HG03469 (cell line): ENCODE data around the gene PTPRG.
"Not testable (repeated sequence)": the region's sequence is repeated elsewhere in the genome, so short reads cannot be mapped to it uniquely, and the experiment has no call there.

Experiments
- ATAC-seq: cut with Tn5 transposase; IDR thresholded peaks from one replicate; pipeline ENCODE4 v1.9.1; 2021; ENCODE audit warnings: mild to moderate bottlenecking, moderate library complexity, moderate number of reproducible peaks; ENCODE audit not compliant: unreplicated experiment

The PTPRG gene

DNA sequence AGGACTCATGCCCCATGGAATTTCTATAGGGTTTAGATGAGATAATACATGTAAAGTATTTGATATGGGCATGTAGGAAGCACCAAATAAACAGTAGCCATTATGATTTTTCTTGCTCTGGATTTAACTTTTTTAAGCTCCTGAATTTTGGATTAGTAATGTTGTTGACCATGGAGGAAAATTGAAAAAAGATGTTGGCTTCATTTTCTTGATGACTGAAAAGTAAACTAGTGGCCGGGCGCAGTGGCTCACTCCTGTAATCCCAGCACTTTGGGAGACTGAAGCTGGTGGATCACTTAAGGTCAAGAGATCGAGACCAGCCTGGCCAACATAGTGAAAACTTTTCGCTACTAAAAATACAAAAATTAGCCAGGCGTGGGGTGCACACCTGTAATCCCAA is 120.3 kb downstream of the PTPRG start:
- no peak for ATAC-seq

GRCh38 chr3:61682671-61683548 is 121.5 kb downstream of the PTPRG start:
- ATAC-seq = no peak

- ATAC-seq = no peak
Observed at GRCh38 chr3:61683549-61684236, 122.3 kb downstream of the PTPRG start.

DNA sequence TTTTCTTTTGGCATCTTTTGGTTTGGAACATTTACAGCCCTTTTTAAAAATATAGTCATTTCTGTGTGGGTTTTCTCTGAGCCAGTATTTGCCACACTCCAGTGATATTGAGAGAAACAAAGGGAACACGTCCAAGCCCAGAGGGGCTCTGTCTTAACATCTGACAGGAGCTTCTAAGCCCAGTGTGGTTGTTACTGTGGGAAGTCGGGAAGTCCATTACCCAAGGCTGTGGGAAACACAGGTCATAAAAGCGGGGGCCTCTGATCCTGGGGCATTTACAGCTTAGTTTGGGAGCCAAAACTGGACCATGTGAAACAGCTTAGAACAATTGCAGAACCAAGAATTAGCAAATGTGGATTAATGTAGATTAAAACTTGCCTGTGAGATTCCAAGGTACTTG is 123.0 kb downstream of the PTPRG start:
- ATAC-seq = no peak

DNA sequence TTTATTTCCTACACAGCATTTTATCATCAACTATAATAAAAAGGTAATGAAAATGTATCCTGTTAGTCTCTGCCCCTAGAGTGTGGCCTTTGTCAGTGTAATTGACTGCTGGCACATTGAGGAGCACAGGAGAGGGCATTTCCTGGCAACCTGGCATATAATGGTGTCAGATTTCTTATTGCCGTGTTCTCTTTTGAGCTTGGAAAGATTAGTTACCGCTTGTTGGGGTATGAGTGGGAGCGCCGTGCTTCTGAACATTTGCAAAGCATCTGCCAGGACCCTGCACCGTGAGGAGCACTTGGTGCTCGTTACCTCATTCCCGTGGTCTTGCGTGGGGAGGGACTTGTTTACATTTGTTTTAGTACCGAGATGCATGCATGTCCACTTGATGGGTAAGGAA is 124.4 kb downstream of the PTPRG start:
- no peak for ATAC-seq

DNA sequence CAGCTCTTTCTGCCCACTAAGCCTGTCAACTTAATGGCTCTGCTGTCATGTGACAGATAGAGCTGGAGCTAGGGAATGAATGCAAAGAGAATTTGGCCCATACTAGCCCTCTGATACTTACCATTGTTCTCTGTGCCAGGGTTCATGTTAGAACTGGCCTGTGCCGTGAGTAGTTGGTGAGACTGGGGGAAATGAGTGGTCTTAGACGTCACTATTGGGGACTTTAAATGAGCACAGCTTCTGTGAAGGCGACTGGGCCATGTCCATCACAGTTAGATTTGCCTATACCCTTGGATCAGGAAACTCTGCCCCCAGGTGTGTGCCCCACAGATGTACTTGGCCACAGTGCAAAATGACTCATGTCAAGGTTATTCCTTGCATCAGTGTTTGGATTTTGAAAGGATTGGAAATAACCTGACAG is 124.9 kb downstream of the PTPRG start:
- ATAC-seq = no peak

- no peak for ATAC-seq
Observed at GRCh38 chr3:61687206-61687605, 125.8 kb downstream of the PTPRG start.

DNA sequence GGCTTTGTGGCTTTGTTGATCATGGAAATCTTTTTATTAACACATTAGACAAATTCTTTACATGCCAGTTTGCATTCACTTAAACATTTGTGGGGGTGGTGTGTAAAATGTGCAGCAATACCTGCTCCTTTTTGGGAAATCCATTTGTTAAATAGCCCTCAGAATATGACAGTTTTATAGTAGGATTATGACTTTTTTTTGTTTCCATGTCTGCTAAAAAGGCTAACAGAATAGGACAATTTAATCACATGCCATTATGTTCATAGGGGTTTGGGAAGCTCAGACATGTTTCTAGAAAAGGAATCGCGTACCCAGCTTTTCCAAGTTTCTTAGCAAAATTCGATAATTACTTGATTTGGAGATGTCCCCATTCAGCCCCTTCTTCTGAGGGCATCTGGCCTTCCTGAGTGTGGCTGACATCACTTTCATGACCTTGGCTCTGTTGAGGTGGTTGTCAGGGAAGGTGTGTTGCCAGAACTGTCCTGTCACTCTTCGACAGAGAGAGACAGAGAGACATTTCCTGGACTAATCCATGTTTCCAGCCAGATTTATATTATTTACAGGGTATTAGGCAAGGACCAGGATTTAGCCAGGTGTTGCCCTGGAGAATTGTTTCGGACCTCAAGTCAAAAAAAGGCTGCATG is 126.4 kb downstream of the PTPRG start:
- ATAC-seq = no peak

- no peak for ATAC-seq
Observed at GRCh38 chr3:61688307-61688984, 127.1 kb downstream of the PTPRG start.

GRCh38 chr3:61690016-61690415 is 128.6 kb downstream of the PTPRG start:
- ATAC-seq = no peak

DNA sequence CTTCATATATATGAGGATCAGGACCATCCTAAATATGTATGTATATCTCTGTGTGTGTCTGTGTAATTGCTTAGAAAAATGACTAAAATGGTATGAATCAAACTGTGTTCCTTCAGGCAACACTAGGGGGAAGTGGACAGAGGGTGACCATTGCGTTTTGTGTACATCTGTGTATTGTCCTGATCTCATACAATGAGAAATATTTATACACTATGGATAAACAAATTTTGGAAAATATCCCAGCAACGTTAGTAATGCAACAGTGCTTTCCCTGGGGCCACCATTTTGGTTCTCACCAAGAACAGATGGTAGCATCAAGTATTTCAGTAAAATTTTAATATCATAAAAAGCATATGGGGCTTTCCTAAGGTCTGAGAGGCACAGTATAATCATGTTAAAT is 130.1 kb downstream of the PTPRG start:
- no peak for ATAC-seq

GRCh38 chr3:61697301-61697700 is 135.9 kb downstream of the PTPRG start:
- ATAC-seq = no peak

DNA sequence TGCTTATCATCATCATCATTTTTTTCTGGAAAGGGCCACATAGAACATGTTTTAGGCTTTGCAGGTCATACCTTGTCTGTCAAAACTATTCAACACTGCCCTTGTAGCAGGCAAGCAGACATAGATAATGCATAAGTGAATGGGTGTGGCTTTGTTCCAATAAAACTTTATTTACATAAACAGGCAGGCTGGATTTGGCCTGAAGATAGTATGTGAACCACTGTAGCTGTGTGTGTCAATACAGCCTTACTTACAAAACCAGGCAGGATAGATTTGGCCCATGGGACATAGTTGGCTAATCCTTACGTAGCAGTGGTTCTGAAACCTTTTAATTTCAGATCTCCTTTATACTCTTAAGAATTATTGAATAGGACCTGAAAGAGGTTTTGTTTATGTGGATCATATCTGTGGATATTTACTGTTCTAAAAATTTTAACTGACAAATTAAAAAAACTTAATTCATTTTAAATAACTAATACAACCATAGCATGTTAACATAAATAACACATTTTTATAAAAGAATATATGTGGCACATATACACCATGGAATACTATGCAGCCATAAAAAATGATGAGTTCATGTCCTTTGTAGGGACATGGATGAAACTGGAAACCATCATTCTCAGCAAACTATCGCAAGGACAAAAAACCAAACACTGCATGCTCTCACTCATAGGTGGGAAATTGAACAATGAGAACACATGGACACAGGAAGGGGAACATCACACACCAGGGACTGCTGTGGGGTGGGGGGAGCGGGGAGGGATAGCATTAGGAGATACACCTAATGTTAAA is 137.1 kb downstream of the PTPRG start:
- ATAC-seq = not testable (repeated sequence)

DNA sequence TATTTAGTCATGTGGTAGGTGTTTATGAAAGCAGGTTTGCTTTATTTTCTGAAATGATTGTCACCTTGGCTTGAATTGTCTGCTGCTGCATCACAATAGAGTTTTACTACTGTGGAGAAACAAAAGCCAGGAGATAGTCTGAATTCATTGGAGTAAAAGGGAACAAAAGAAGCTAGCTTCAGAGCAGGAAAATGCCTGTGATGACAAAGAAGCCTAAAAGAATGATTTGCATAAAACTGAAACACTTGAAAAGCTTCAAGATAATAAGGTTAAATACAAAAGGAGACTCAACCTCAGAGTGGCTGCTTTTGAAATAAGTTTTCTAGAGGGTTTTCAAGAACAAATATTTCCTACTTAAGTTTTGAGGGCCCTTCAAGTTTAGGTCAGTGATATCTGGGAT is 138.3 kb downstream of the PTPRG start:
- no peak for ATAC-seq

DNA sequence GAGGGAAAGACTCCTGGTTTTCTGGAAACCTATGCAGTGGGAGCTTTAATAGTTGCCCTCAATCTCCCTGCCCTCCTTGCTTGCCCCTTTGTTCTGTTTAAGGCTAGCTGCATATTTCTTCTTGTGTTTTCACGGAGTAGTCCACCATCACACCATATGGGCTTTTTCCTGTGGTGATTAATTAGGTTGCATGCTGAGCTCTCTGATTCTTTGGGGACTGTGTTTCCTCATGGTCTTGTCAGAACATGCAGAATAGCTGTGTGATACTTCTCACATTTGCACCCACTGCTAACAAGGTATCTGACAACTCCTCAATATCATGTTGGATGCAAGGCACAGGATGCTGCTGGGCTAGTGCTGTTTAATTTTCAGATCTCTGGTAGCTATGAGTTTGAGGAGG is 139.6 kb downstream of the PTPRG start:
- ATAC-seq = no peak

- no peak for ATAC-seq
Observed at GRCh38 chr3:61702453-61702852, 141.1 kb downstream of the PTPRG start.

DNA sequence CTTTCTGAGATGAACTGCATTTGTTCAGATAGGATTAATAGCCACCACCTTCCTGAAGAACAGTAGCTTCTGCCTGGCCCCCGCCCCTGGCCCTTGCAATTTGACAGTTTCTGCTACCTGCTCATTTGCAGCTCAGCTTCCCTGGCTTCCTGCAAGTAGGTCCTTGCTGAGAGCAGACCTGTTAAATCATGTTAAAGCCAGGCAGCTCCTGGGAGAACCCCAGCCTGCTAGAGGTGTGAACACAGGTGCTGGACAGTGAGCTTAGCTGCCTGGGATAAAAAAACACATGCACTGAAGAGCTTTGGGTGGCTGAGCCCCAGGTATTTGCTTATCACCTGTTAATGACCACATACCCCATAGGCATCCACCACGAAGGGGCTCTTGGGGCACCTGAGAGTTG is 143.4 kb downstream of the PTPRG start:
- ATAC-seq = no peak

GRCh38 chr3:61707492-61707891 is 146.1 kb downstream of the PTPRG start:
- ATAC-seq = no peak

- not testable (repeated sequence) for ATAC-seq
Observed at GRCh38 chr3:61710920-61711319, 149.5 kb downstream of the PTPRG start.

DNA sequence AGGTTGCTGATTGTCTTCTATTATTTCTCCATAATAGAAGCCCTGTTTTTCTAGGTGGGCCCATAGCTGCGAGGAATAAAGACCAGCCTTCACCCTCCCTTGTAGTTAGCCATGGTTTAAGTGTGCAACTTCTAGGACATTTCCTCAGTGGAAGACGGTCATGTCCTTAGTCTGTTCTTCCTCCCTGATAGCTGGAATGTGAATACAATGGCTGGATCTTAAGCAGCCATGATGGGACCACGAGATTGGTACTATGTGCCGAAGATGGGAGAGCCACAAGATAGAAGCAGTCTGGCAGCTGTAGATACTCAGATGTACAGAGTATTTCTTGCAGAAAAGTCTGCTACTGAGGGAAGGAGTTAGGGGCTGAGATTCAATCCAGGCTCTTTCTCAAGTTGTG is 152.9 kb downstream of the PTPRG start:
- no peak for ATAC-seq
